GM21390 (cell line): ENCODE results near the gene TMX1.

ENCODE experiments used
- ATAC-seq: cut with Tn5 transposase; IDR thresholded peaks from one replicate; pipeline ENCODE4 v1.9.1; 2021; ENCODE audit not compliant: unreplicated experiment

TMX1 gene

GRCh38 chr14:51242545-51243490 lies 2.8 kb downstream of the TMX1 start:
- ATAC-seq: no peak

GRCh38 chr14:51244591-51244990 lies 4.5 kb downstream of the TMX1 start:
- ATAC-seq: no peak

GRCh38 chr14:51246032-51246431 lies 6.0 kb downstream of the TMX1 start:
- ATAC-seq: no peak

GRCh38 chr14:51248016-51248987 lies 8.3 kb downstream of the TMX1 start:
- ATAC-seq: peak; percentile 81

- ATAC-seq: no peak
These were observed 11.4 kb downstream of the TMX1 start for GRCh38 chr14:51251486-51251885.

GRCh38 chr14:51253880-51254279 lies 13.8 kb downstream of the TMX1 start:
- ATAC-seq: no peak

GRCh38 chr14:51258280-51258679 lies 18.2 kb downstream of the TMX1 start:
- no peak for ATAC-seq

GRCh38 chr14:51258788-51259187 lies 18.7 kb downstream of the TMX1 start:
- ATAC-seq: no peak

- no peak for ATAC-seq
These were observed 20.2 kb downstream of the TMX1 start for GRCh38 chr14:51260225-51260624.

GRCh38 chr14:51261151-51261550 lies 21.1 kb downstream of the TMX1 start:
- ATAC-seq: no peak

- ATAC-seq: no peak
These were observed 22.8 kb downstream of the TMX1 start for GRCh38 chr14:51262868-51263267.

GRCh38 chr14:51269634-51270033 lies 29.6 kb downstream of the TMX1 start:
- ATAC-seq: no peak

- ATAC-seq: no peak
These were observed 36.6 kb downstream of the TMX1 start for GRCh38 chr14:51276605-51277004.

- ATAC-seq: no peak
These were observed 37.8 kb downstream of the TMX1 start for GRCh38 chr14:51277753-51278415.

- ATAC-seq: no peak
These were observed 42.5 kb downstream of the TMX1 start for GRCh38 chr14:51282517-51282916.

- no peak for ATAC-seq
These were observed 43.5 kb downstream of the TMX1 start for GRCh38 chr14:51283402-51284085.

GRCh38 chr14:51284241-51284640 lies 44.2 kb downstream of the TMX1 start:
- no peak for ATAC-seq

- ATAC-seq: peak; percentile 64
These were observed 45.1 kb downstream of the TMX1 start for GRCh38 chr14:51285120-51285519.

GRCh38 chr14:51289169-51289568 lies 49.1 kb downstream of the TMX1 start:
- ATAC-seq: no peak

- ATAC-seq: no peak
These were observed 50.1 kb downstream of the TMX1 start for GRCh38 chr14:51290132-51290531.
